Measurements from ENCODE around the gene USP44. TPM values are rescaled to one million over a fixed set of nuclear protein-coding genes. Genes with fewer than 3 reads are reported as not detected.
A peak's percentile ranks its signal among the peaks of the same experiment; 100 is the strongest.

USP44 gene
- polyA plus RNA-seq, 1 experiment, result 1.2 TPM

DNA sequence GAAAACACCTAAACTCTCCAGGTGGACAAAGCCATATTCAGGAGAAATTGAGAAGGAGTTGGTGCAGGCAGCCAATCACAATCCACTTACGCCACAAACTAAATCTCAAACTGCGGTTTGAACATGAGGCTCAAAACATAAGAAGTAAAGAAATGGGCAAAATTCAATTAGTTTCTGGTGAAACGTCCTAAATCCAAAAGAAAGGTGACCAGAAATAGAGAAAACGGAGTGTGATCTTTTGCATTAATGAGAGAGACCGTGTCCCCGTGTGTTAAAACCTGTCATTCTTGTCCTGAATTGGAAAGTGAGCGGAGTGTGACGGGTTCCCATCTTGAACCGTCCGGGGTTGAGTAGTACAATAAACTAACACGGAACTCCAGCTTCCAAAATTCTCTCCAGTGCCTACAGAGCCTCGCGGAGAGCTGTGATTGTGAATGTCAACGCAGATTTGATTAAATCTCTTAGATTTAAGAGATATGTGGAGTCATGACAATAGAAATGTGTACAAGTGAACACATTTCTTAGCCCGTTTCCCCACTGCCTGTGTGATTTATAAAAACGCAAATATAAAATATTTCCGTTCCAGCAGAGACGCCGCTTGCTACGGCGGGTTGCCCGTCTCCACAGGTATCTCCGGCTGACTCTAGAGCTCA lies 77.9 kb downstream of the USP44 start:
- Histone ChIP-seq H3K4me3 (ENCODE audit: low read depth, low read length) (peak overlapping the region; percentile 93), H3K27me3 (ENCODE audit: control insufficient read depth, insufficient read depth, low read length) (no peaks in the 10 kb centered on the region), H3K36me3 (ENCODE audit: control insufficient read depth, insufficient read depth, low read length) (peaks cover 5% of the 10 kb centered on the region)
- ChIA-PET POLR2A (interaction anchor here (1.1 kb wide), 1 partner anchor 256 kb away, joined by 4 read pairs; the partner anchor contains the start of gene FGD6), CTCF (interaction anchor here (0.7 to 2.5 kb wide), 8 partner anchors 10 to 338 kb away, joined by 3 to 7 read pairs (median 3); no protein-coding TSS in a partner anchor)
- no peak for DNase-seq (ENCODE audit: low read depth)
- TF ChIP-seq, protein P1, sequence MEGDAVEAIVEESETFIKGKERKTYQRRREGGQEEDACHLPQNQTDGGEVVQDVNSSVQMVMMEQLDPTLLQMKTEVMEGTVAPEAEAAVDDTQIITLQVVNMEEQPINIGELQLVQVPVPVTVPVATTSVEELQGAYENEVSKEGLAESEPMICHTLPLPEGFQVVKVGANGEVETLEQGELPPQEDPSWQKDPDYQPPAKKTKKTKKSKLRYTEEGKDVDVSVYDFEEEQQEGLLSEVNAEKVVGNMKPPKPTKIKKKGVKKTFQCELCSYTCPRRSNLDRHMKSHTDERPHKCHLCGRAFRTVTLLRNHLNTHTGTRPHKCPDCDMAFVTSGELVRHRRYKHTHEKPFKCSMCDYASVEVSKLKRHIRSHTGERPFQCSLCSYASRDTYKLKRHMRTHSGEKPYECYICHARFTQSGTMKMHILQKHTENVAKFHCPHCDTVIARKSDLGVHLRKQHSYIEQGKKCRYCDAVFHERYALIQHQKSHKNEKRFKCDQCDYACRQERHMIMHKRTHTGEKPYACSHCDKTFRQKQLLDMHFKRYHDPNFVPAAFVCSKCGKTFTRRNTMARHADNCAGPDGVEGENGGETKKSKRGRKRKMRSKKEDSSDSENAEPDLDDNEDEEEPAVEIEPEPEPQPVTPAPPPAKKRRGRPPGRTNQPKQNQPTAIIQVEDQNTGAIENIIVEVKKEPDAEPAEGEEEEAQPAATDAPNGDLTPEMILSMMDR (IDR thresholded peaks at IDR 0.05; ENCODE audit: insufficient read depth, low read depth, low read length), result no peak

DNA sequence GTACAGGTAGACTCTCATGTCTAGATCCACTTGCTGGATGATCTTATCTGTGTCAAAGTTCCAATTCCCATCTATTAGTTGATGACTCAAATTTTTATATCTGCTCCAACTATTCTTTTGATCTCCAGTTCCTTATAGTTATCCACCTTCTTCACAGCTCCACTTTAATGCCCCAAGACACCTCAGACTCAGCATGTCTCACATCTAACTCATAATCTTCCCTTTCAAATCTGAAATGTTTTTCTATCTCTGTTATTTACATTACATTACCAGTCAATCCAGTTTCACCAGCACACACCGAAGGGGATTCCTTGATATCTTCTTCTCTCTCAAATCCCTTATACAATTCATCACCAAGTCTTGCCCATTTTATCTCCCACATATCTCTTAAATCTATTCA lies 81.0 kb downstream of the USP44 start:
- POLR2A ChIA-PET, result no interaction called here
- Histone ChIP-seq H3K4me3 (ENCODE audit: low read depth, low read length) (no peak overlapping the region), H3K27me3 (ENCODE audit: control insufficient read depth, insufficient read depth, low read length) (no peaks in the 10 kb centered on the region), H3K36me3 (ENCODE audit: control insufficient read depth, insufficient read depth, low read length) (no peaks in the 10 kb centered on the region)
- no peak for DNase-seq (ENCODE audit: low read depth)
- TF ChIP-seq, protein P1 (IDR thresholded peaks at IDR 0.05; ENCODE audit: insufficient read depth, low read depth, low read length), result no peak
- CTCF ChIA-PET, result no interaction called here

Other genes with a start within 250 kb of the USP44 start
- gene METAP2, start 77.3 kb downstream of the USP44 start, polyA plus RNA-seq (2011; rRNA removed), result 32.2 and 66.4 TPM in 2 replicates
- gene NTN4, start 239.3 kb upstream of the USP44 start, polyA plus RNA-seq (2011; rRNA removed), result 364 and 582 TPM in 2 replicates

All from BJ (cell line).